GM20000 (cell line): Measurements from ENCODE around the gene MYO16.

Source experiments
- DNase-seq: peaks from one replicate; pipeline ENCODE4 v3.0.0; 2012; ENCODE audit warnings: low spot score
- TF ChIP-seq, protein P1 (sequence below): IDR thresholded peaks from 2 replicates; pipeline ENCODE4 v1.5.1; 2012; ENCODE audit warnings: mild to moderate bottlenecking, control low read depth; ENCODE audit errors: extremely low read depth, missing control alignments

MYO16 gene

DNA sequence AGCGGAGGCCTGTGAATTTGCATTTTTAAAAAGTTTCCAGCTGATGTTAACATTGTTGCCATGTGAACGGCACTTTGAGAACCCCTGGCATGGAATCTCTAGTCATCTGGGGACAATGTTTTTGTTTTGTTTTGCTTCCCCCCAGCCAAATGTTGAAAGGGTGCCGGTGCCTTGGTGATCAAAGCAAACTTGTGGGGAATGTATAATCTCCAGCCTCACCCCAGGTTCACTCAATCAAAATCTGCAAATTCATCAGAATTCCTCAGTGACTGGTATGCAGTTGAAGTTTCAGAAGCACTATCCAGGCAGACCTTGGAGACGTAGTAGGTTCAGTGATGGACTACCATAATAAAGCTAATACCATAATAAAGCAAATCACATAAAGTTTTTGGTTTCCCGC lies 428.7 kb downstream of the MYO16 start:
- TF ChIP-seq, protein P1, sequence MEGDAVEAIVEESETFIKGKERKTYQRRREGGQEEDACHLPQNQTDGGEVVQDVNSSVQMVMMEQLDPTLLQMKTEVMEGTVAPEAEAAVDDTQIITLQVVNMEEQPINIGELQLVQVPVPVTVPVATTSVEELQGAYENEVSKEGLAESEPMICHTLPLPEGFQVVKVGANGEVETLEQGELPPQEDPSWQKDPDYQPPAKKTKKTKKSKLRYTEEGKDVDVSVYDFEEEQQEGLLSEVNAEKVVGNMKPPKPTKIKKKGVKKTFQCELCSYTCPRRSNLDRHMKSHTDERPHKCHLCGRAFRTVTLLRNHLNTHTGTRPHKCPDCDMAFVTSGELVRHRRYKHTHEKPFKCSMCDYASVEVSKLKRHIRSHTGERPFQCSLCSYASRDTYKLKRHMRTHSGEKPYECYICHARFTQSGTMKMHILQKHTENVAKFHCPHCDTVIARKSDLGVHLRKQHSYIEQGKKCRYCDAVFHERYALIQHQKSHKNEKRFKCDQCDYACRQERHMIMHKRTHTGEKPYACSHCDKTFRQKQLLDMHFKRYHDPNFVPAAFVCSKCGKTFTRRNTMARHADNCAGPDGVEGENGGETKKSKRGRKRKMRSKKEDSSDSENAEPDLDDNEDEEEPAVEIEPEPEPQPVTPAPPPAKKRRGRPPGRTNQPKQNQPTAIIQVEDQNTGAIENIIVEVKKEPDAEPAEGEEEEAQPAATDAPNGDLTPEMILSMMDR = no peak

DNA sequence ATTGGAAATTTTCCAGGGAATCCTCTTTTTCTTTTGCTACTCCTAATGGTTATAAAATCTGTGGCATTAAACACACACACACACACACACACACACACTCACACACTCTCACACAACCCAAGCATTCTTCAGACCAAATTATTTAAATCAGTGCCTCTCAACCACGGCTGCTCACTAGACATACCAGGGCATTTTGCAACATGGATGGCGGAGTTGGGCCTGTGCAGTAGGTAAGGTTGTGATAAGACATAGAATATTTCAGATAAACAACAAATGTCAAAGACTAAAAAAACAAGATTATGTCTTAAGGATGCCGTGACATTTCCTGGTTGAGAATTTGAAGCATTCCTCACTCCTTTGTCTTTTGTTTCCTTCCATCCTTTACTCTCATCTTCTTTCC lies 443.1 kb downstream of the MYO16 start:
- no peak for DNase-seq
- TF ChIP-seq, protein P1 = no peak

More for the DNA sequence above, 428.7 kb downstream of the MYO16 start:
- DNase-seq = no peak

GRCh38 chr13:109074436-109074835 lies 445.0 kb downstream of the MYO16 start:
- DNase-seq = no peak
- TF ChIP-seq, protein P1 = no peak

- TF ChIP-seq, protein P1 = no peak
- DNase-seq = no peak
These were observed 445.4 kb downstream of the MYO16 start for GRCh38 chr13:109074853-109075252.

- TF ChIP-seq, protein P1 = no peak
- DNase-seq = no peak
These were observed 458.7 kb downstream of the MYO16 start for GRCh38 chr13:109087916-109088623.

DNA sequence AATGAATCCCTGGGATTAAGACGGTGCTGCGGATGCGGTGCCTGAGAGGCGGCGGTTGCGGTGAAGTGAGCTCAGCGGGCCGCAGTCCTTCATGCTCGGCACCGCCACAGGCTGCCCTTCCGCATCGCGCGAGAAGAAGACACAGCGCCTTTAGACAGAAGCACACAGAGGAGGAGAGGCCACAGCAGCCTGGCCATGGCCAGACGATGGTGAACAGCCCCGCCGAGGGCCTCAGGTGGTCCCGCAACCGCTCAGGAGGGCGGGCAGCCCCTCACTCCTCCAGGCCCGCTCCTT lies 459.2 kb downstream of the MYO16 start:
- TF ChIP-seq, protein P1 = no peak
- DNase-seq = no peak

DNA sequence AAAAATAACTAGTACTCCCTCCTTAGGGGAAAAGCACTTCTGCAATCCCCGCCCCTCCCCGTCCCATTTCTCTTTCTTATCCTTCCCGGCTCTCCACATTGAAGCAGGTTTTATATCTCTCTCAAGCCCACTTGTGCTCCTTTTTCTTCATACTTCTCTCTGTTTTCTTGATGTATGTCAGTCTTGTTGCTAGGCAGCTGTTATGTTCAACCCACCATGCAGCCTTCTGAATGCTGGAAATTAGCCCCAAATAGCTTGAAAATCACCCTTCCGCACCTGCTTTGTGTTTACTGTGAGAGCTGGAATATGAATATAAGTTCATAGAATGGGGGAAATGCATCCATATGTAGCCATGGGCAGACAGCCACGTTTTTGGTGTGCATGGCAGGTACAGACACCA lies 461.4 kb downstream of the MYO16 start:
- TF ChIP-seq, protein P1 = no peak
- DNase-seq = no peak
